Measurements from ENCODE around the gene RPL23.

The RPL23 gene

DNA sequence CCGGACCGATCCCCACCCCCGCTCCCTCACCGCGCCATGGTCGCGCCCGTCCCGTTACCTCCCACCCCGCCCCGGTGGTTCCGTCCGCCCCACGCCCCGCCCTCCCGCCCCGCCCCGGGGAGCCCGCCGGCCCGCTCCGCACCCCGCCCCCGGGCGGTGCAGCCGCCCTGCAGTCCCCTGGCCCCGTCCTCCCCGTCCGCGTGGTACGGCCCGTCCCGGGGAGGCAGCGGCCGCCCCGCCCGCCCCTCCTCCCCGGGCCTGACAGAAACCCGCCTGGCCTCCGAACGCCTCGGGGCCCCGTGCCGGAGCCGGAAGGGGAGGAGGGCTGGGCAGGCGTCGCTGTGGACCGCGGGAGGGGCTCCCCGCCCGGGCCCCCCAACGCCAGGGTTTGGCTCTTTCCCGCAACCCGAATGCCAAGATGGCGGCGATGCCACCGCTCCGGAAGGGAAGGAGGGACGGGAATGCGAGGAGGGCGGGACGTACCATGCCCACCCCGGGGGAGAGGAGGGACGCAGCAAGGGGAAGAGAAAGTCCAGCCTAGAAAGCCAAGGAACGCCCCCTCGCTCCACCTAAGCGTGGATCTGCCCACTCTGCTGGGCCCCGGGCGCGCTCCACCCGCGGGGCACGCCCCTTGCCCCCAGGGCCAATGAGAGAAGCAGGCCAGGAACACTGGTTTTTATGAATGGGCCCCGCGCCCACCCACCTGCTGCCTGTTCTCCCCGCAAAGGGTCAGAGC is 53.9 kb downstream of the RPL23 start, which contains the start of gene PIP4K2B:
PIP4K2B (minus strand) TSS at position 56 of the 736 bp plus-strand sequence. CDS start 132 bp downstream, outside the sequence.
- H3K4me1 ChIP-seq = peaks cover 8% of the 10 kb centered on the region

DNA sequence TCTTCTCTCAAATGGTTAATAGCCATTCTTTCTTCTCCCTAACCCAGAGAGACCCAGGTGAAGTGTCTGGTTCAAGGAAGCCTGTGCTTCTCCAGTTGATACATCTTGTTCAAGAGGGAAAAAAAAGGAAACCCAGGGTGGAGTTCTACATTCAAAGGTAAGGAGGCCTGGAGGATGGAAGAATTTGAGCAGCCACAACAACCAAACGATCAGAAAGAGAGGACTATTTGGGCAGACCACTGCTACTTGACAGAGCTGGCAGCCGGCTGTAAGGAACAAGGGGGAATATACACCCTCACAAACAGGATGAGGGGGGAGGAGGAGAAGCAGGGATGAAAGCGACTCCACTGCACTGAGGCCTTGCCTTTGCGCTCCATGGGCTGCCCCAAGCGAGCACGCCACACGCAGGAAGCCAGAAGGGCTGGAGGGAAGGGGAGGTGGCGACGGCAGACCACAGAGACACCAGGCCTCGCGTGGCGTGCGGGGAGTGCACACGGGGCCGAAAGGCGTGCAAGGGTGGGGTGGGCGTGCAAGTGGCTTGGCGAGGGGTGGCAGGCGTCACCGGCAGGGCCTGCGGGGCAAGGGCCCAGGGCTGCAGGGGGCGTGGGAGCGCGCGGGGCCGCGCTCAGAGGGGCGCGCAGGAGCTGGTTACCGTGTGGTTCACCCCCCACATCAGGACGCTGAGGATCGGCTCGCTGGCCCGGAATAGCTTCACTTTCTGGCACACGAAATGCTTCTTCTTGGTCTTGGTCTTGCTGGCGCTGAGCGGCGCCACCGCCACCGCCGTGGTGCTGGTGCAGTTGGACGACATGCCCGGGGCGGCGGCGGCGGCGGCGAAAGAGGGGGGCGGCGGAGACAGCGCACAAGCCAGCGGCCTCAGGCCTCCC is 54.7 kb downstream of the RPL23 start:
- no peaks in the 10 kb centered on the region for H3K27me3 ChIP-seq (ENCODE audit: control insufficient read depth, insufficient read depth, low read length)
- H3K36me3 ChIP-seq (ENCODE audit: control insufficient read depth, insufficient read depth, low read length) = no peaks in the 10 kb centered on the region
- peaks cover 21% of the 10 kb centered on the region for H3K79me2 ChIP-seq
- H3K4me2 ChIP-seq (ENCODE audit: low read length) = peak overlapping the region; percentile 91
- H3K9me3 ChIP-seq (ENCODE audit: control insufficient read depth, low read length) = no peaks in the 10 kb centered on the region
- TF ChIP-seq, protein P1, sequence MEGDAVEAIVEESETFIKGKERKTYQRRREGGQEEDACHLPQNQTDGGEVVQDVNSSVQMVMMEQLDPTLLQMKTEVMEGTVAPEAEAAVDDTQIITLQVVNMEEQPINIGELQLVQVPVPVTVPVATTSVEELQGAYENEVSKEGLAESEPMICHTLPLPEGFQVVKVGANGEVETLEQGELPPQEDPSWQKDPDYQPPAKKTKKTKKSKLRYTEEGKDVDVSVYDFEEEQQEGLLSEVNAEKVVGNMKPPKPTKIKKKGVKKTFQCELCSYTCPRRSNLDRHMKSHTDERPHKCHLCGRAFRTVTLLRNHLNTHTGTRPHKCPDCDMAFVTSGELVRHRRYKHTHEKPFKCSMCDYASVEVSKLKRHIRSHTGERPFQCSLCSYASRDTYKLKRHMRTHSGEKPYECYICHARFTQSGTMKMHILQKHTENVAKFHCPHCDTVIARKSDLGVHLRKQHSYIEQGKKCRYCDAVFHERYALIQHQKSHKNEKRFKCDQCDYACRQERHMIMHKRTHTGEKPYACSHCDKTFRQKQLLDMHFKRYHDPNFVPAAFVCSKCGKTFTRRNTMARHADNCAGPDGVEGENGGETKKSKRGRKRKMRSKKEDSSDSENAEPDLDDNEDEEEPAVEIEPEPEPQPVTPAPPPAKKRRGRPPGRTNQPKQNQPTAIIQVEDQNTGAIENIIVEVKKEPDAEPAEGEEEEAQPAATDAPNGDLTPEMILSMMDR (IDR thresholded peaks at IDR 0.05) = peak; percentile 4
- peak overlapping the region; percentile 41 for H3K9ac ChIP-seq
- peaks cover 8% of the 10 kb centered on the region for H3K4me1 ChIP-seq
- peak overlapping the region; percentile 74 for H3K27ac ChIP-seq
- H3K4me3 ChIP-seq (ENCODE audit: low read depth, low read length) = peak overlapping the region; percentile 78
- peak overlapping the region; percentile 94 for H2AFZ ChIP-seq

More for the DNA sequence above, 53.9 kb downstream of the RPL23 start, which contains the start of gene PIP4K2B:
- Histone ChIP-seq H3K9me3 (ENCODE audit: control insufficient read depth, low read length) (no peaks in the 10 kb centered on the region), H3K79me2 (peaks cover 18% of the 10 kb centered on the region), H3K4me2 (ENCODE audit: low read length) (peak within 1 kb of the TSS; percentile 91), H3K9ac (peak within 1 kb of the TSS; percentile 85), H3K27me3 (ENCODE audit: control insufficient read depth, insufficient read depth, low read length) (no peaks in the 10 kb centered on the region), H3K4me3 (ENCODE audit: low read depth, low read length) (peak within 1 kb of the TSS; percentile 78), H3K36me3 (ENCODE audit: control insufficient read depth, insufficient read depth, low read length) (no peaks in the 10 kb centered on the region), H3K27ac (peak within 1 kb of the TSS; percentile 99), H2AFZ (peak within 1 kb of the TSS; percentile 98)
- TF ChIP-seq, protein P1 (IDR thresholded peaks at IDR 0.05) = no peak
